Mononuclear cell (primary cell): ENCODE data around the gene SUMO4. TPM values are rescaled to one million over a fixed set of nuclear protein-coding genes. Genes with fewer than 3 reads are reported as not detected.

Experiments
- H3K27me3 ChIP-seq: 2 replicates; pipeline ENCODE4 v1.6.0; 2011; ENCODE audit warnings: low read length, control low read depth; ENCODE audit not compliant: insufficient read depth
- H3K4me1 ChIP-seq: 2 replicates; pipeline ENCODE4 v1.5.1; 2011; ENCODE audit warnings: mild to moderate bottlenecking, low read length, control low read depth; ENCODE audit not compliant: insufficient read depth
- H3K4me3 ChIP-seq: 2 replicates; pipeline ENCODE4 v1.5.1; 2011; ENCODE audit warnings: mild to moderate bottlenecking, low read length, moderate library complexity
- H3K9me3 ChIP-seq: 2 replicates; pipeline ENCODE4 v1.5.1; 2011; ENCODE audit warnings: low read depth, mild to moderate bottlenecking, control low read depth, low read length
- total RNA-seq: library from RNA; depleted of rRNA; stranded (reverse); fragments of >200 nt; gene quantifications from one replicate; pipeline ENCODE4 v1.2.3, GENCODE V29; 2012

SUMO4 gene
- total RNA-seq, 1 donor, result 16.9 TPM

DNA sequence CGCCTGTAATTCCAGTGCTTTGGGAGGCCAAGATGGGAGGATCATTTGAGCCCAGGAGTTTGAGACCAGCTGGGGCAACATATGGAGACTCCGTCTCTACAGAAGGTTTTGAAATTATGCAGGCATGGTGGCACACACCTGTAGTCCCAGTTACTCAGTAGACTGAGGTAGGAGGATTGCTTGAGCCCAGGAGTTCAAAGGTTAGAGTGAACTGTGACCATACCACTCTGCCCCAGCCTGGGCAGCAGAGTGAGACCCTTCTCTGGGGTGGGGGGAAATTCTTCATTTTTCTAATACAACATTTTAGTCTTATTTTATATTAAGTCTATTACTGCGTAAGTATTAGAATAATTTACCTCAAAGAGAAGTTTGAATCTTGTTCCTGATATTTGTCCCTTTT is 20.1 kb upstream of the SUMO4 start:
- no peaks in the 10 kb centered on the region for H3K9me3 ChIP-seq
- no peaks in the 10 kb centered on the region for H3K4me1 ChIP-seq
- no peaks in the 10 kb centered on the region for H3K27me3 ChIP-seq
- H3K4me3 ChIP-seq, result no peak overlapping the region

GRCh38 chr6:149380523-149380922 is 19.5 kb upstream of the SUMO4 start:
- Histone ChIP-seq H3K4me1 (no peaks in the 10 kb centered on the region), H3K4me3 (no peak overlapping the region), H3K27me3 (no peaks in the 10 kb centered on the region), H3K9me3 (no peaks in the 10 kb centered on the region)

GRCh38 chr6:149383371-149383770 is 16.7 kb upstream of the SUMO4 start:
- no peak overlapping the region for H3K4me3 ChIP-seq
- no peaks in the 10 kb centered on the region for H3K27me3 ChIP-seq
- H3K9me3 ChIP-seq, result no peaks in the 10 kb centered on the region
- no peaks in the 10 kb centered on the region for H3K4me1 ChIP-seq

DNA sequence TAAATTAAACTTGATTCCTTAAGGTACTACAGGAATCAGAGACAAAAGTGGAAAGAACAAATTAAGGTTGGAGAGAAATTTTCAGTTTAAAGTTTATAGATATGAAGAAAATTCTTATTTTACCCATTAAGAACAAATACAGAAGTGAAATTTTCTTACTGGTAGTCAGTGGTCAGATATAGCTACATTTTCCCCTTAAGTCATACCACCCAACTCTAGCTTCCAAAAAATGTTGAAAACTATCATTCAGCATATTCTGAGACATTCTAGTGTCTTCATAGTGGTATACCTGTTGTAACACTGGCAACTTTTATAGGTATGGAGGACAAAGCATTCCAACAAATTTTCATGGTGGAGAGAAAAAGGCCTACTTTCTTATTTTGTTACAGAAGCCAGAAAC is 15.6 kb upstream of the SUMO4 start:
- H3K9me3 ChIP-seq, result no peaks in the 10 kb centered on the region
- H3K4me1 ChIP-seq, result no peaks in the 10 kb centered on the region
- H3K4me3 ChIP-seq, result no peak overlapping the region
- no peaks in the 10 kb centered on the region for H3K27me3 ChIP-seq

GRCh38 chr6:149385998-149386646 is 13.9 kb upstream of the SUMO4 start:
- no peaks in the 10 kb centered on the region for H3K4me1 ChIP-seq
- no peaks in the 10 kb centered on the region for H3K27me3 ChIP-seq
- H3K4me3 ChIP-seq, result no peak overlapping the region
- H3K9me3 ChIP-seq, result no peaks in the 10 kb centered on the region

DNA sequence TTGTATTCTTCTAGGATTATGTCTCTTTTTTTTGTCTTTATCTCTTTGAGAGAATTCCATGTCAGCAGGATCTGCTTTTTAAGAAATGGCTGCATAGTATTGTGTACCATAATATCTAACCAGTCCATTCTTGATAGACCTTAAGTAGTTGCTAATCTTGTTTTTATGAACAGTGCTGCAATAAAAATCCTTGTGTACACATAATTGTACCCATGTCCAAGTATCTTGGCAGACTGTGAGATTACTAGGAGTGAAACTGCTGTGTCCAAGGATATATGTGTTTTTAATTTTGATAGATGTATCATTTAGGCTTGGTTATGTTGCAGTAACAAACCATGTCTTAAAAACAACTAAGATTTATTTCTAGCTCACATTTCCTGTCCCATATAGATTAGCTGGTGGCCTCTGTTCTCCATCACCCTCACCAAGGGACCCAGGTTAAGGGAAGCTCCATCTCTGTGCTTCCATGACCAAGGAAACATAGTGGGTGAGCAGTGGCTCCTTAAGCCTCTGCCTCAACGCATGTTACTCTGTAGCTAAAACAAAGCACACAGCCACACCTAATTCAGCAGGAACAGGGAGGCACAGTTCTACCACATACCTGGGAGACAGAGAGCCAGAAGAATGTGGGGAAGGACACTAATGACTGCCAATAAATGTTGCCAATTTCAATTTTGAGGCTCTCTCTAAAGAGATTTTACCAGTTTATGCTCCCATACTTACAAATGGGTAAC is 12.1 kb upstream of the SUMO4 start:
- H3K27me3 ChIP-seq, result no peaks in the 10 kb centered on the region
- no peak overlapping the region for H3K4me3 ChIP-seq
- H3K9me3 ChIP-seq, result no peaks in the 10 kb centered on the region
- peaks cover 4% of the 10 kb centered on the region for H3K4me1 ChIP-seq

GRCh38 chr6:149389509-149390297 is 10.4 kb upstream of the SUMO4 start:
- Histone ChIP-seq H3K27me3 (no peaks in the 10 kb centered on the region), H3K4me1 (peaks cover 4% of the 10 kb centered on the region), H3K4me3 (no peak overlapping the region), H3K9me3 (no peaks in the 10 kb centered on the region)

- no peak overlapping the region for H3K4me3 ChIP-seq
- no peaks in the 10 kb centered on the region for H3K9me3 ChIP-seq
- no peaks in the 10 kb centered on the region for H3K27me3 ChIP-seq
- peaks cover 4% of the 10 kb centered on the region for H3K4me1 ChIP-seq
Measured at GRCh38 chr6:149392093-149392492, 8.0 kb upstream of the SUMO4 start.

GRCh38 chr6:149392535-149392934 is 7.5 kb upstream of the SUMO4 start:
- Histone ChIP-seq H3K4me3 (no peak overlapping the region), H3K27me3 (no peaks in the 10 kb centered on the region), H3K4me1 (peaks cover 4% of the 10 kb centered on the region), H3K9me3 (no peaks in the 10 kb centered on the region)

DNA sequence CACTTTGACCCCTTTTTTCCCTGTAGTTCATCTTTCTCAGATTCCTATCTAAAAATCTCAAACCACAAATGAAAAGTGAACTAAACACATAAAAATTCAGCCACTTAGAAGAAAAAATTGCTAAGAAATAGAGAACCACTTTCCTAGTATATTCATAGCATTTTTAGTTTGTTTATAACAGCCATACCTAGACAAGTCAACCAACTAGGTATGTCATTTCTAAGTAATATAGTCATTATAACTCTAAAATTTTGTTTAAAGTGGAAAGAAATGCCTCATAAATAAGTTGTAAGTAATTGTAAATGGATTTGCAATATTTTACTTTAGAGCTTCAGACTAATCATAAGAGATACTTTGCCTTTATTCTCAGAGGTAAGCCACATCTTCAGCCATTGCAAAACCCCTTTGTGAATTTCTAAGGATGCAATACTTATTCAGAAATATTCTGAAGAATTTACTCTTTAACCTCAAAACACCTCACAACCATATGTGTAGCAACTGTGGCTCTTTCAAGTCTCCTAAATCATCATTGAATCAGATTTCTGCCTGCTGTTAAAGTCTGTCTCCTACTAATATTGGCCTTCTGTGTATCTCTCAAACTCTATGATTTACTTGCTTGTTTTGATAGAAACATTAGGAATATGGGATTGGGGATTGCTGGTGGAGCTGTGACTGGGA is 6.9 kb upstream of the SUMO4 start:
- no peaks in the 10 kb centered on the region for H3K9me3 ChIP-seq
- H3K27me3 ChIP-seq, result no peaks in the 10 kb centered on the region

DNA sequence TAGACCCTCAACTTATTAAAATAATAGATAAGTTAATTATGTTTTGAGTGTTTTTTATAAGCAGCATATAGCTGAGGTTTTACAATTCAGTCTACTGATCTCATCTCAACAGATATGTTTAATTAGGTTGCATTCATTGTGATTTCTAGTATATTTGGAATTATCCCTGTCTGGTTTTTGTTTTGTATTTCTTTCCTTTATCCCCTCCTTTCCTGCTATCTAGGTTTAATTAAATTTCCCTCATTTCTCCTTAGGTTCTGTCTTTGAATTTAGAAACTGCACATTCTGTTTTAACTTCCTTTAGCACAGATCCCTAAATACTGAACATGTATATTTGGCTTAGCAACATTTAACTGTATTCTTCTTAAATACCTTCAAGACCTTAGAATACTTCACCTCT is 4.9 kb upstream of the SUMO4 start:
- peaks cover 4% of the 10 kb centered on the region for H3K4me1 ChIP-seq
- no peak overlapping the region for H3K4me3 ChIP-seq
- no peaks in the 10 kb centered on the region for H3K27me3 ChIP-seq
- no peaks in the 10 kb centered on the region for H3K9me3 ChIP-seq

More for the DNA sequence above, 6.9 kb upstream of the SUMO4 start:
- H3K4me1 ChIP-seq, result peaks cover 4% of the 10 kb centered on the region
- no peak overlapping the region for H3K4me3 ChIP-seq

GRCh38 chr6:149397384-149397783 is 2.7 kb upstream of the SUMO4 start:
- Histone ChIP-seq H3K4me1 (no peaks in the 10 kb centered on the region), H3K4me3 (no peak overlapping the region), H3K9me3 (no peaks in the 10 kb centered on the region), H3K27me3 (no peaks in the 10 kb centered on the region)

- no peak overlapping the region for H3K4me3 ChIP-seq
- H3K4me1 ChIP-seq, result peaks cover 8% of the 10 kb centered on the region
- H3K9me3 ChIP-seq, result no peaks in the 10 kb centered on the region
- H3K27me3 ChIP-seq, result no peaks in the 10 kb centered on the region
Measured at GRCh38 chr6:149403534-149403933, 3.5 kb downstream of the SUMO4 start.

DNA sequence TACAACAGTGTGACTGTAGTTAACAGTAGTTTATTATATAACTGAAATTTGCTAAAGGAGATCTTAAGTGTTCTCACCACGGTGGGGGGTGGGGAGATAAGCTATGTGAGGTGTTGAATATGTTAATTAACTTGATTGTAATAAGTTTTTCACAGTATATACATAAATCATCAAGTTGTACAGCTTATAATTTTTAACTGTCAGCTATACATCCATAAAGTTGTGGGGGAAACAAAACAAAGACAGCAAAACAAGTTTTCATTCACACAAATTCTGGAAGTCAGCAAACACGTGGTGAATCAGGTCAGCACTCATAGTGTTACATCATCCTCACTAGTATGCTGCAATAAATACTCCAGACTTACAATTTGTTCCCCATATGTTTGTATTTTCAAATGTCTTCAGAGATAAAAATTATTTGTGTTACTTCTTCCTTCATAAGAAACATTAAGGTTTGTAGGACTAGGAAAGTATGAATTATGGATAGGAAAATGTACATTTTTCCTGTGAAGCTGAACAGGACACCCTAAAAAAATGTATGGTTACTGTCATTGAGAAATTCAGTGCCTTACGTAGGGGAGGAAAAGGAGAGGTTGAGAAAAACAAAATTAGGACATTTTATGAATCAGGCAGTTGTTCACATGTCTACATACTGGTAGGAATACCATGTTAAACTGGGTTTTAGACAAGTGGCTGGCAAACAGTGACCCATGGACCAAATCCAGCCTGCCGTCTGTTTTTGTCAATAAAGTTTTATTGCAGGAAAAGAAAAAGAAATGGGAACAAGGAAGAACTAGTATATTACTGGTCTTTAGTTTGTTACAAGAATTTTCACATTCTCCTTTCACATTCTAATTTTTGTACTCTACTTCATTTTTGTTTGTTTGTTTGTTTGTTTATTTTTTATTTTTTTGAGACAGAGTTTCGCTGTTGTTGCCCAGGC is 6.0 kb downstream of the SUMO4 start:
- no peak overlapping the region for H3K4me3 ChIP-seq
- peaks cover 8% of the 10 kb centered on the region for H3K4me1 ChIP-seq
- no peaks in the 10 kb centered on the region for H3K27me3 ChIP-seq
- H3K9me3 ChIP-seq, result no peaks in the 10 kb centered on the region
